Gastroesophageal sphincter (tissue), 4 donors: ENCODE results near the gene CPEB1. TPM values are rescaled to one million over a fixed set of nuclear protein-coding genes. Genes with fewer than 3 reads are reported as not detected.
"Not testable (repeated sequence)": the region's sequence is repeated elsewhere in the genome, so short reads cannot be mapped to it uniquely, and the experiment has no call there.

Experiments used
- ATAC-seq: fragments of 150-250 bp; one replicate; pipeline ENCODE4 v1.9.1; 2016; ENCODE audit warnings: mild to moderate bottlenecking, moderate library complexity
- H3K27ac ChIP-seq, 4 donors: fragments of 200-600 bp; sonication (generic) in 3 of 4; 1 replicate in 3 of 4; 2 replicates in 1 of 4; pipeline ENCODE4 v1.5.1; 2016 to 2019
- H3K27me3 ChIP-seq: fragments of 200-600 bp; sonication (generic); one replicate; pipeline ENCODE4 v1.5.1; 2019
- H3K36me3 ChIP-seq, 2 donors: fragments of 200-600 bp; sonication (generic); one replicate each; pipeline ENCODE4 v1.5.1; 2019; ENCODE audit warnings: control low read depth in 1 of 2
- H3K4me1 ChIP-seq, 3 donors: fragments of 200-600 bp; sonication (generic); 1 replicate in 2 of 3; 2 replicates in 1 of 3; pipeline ENCODE4 v1.5.1; 2016 to 2019; ENCODE audit warnings: control low read depth in 2 of 3
- H3K4me3 ChIP-seq, 2 donors: fragments of 200-600 bp; sonication (generic); one replicate each; pipeline ENCODE4 v1.5.1; 2019; ENCODE audit warnings: mild to moderate bottlenecking in 1 of 2, moderate library complexity in 1 of 2
- H3K9me3 ChIP-seq, 3 donors: fragments of 200-600 bp; sonication (generic); one replicate each; pipeline ENCODE4 v1.5.1; 2017 to 2019; ENCODE audit warnings: control low read depth in 2 of 3
- EP300 ChIP-seq: sonication (generic); formaldehyde crosslinking; IDR thresholded peaks from one replicate; pipeline ENCODE4 v1.6.1; 2017; ENCODE audit warnings: antibody characterized with exemption, mild to moderate bottlenecking
- POLR2A ChIP-seq, 2 donors: fragments of 450-650 bp; IDR thresholded peaks; one replicate each; pipeline ENCODE4 v1.6.1; 2017; ENCODE audit warnings: antibody characterized with exemption in 2 of 2, mild to moderate bottlenecking in 2 of 2, moderate library complexity in 1 of 2
- POLR2AphosphoS5 ChIP-seq: sonication (generic); formaldehyde crosslinking; IDR thresholded peaks from one replicate; pipeline ENCODE4 v1.6.1; 2017; ENCODE audit warnings: antibody characterized with exemption
- WGBS, 2 donors: methylation state at CpG; one replicate each; pipeline ENCODE4 v1.1.5; 2018; ENCODE audit warnings: low coverage in 1 of 2; 5-methylcytosine and 5-hydroxymethylcytosine counted together
- total RNA-seq, 4 donors: library from RNA; depleted of rRNA; stranded (reverse); fragments of >200 nt; gene quantifications; one replicate each; pipeline ENCODE4 v1.1.0, GENCODE V29; 2016
- TF ChIP-seq, protein P1 (sequence below), 4 experiments: fragments of 200-600 bp in 2 of 4; fragments of 450-650 bp in 2 of 4; sonication (generic) in 1 of 4; IDR thresholded peaks; one replicate each; pipeline ENCODE4 v1.5.1; 2017 to 2019; ENCODE audit warnings: antibody characterized with exemption in 4 of 4, mild to moderate bottlenecking in 2 of 4, moderate library complexity in 2 of 4

CPEB1 gene
- total RNA-seq, 4 donors from 2014 or later = 3.2 to 7.8 (median 5.3) TPM

DNA sequence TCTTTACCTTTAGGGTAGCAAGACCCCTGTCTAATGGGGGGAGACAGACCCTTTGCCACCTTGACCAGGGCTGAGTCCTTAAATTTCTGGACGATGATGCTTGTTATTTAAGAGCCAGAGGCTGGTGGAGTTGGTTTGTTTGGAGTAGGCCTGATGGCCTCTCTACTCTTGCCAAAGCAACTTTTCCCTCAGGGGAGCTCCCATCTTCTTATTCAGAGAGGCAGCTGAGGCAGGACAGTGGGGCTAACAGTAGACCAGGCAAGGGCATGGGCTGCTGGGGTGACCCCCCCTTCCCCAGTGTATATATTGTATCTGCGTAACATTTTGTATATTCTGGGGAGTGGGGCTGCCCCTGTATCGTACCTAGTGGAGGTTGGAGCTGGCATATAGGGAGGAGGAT lies 117.2 kb downstream of the CPEB1 start:
- 90% methylated on average over 2 of the region's 3 CpGs; no CpG with 5 or more reads in 1 of the 2 donors for WGBS, 2 donors
- TF ChIP-seq POLR2AphosphoS5 = no peak
- TF ChIP-seq POLR2A (IDR thresholded peaks at IDR 0.05) = no peak
- TF ChIP-seq, protein P1, sequence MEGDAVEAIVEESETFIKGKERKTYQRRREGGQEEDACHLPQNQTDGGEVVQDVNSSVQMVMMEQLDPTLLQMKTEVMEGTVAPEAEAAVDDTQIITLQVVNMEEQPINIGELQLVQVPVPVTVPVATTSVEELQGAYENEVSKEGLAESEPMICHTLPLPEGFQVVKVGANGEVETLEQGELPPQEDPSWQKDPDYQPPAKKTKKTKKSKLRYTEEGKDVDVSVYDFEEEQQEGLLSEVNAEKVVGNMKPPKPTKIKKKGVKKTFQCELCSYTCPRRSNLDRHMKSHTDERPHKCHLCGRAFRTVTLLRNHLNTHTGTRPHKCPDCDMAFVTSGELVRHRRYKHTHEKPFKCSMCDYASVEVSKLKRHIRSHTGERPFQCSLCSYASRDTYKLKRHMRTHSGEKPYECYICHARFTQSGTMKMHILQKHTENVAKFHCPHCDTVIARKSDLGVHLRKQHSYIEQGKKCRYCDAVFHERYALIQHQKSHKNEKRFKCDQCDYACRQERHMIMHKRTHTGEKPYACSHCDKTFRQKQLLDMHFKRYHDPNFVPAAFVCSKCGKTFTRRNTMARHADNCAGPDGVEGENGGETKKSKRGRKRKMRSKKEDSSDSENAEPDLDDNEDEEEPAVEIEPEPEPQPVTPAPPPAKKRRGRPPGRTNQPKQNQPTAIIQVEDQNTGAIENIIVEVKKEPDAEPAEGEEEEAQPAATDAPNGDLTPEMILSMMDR (IDR thresholded peaks at IDR 0.05) = no peak
- no peak for TF ChIP-seq EP300
- H3K27me3 ChIP-seq = no peaks in the 10 kb centered on the region
- peaks cover 0 to 10% (median 0%) of the 10 kb centered on the region in 3 donors for H3K4me1 ChIP-seq
- H3K9me3 ChIP-seq = no peaks in the 10 kb centered on the region
- no peak overlapping the region for H3K27ac ChIP-seq
- ATAC-seq = no peak
- peaks cover 0 to 27% of the 10 kb centered on the region in 2 donors for H3K36me3 ChIP-seq
- no peak overlapping the region for H3K4me3 ChIP-seq

DNA sequence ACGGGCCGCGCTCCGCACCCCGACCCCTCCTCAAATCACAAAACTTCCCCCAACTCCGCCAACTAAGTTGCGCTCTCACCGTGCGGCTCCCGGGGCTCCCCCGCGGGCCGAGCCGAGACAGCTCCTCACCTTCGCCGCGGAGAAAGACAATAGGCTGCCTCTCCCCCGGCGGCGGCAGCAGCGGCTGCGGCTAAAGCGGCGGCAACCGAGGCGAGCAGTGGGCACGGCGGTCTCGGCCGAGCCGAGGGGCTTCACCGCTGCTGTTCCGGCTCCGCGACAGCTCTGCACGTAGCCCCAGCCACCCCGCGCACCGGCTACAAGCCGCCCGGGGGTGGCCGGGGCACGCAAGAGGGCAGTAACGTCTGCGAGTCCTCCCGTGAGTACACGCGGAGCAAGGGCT lies 133.6 kb downstream of the CPEB1 start:
- peak overlapping the region; percentile 16 to 23 for H3K4me3 ChIP-seq
- not testable (repeated sequence) for H3K27me3 ChIP-seq, H3K36me3 ChIP-seq, H3K4me1 ChIP-seq, H3K9me3 ChIP-seq, H3K27ac ChIP-seq, ATAC-seq
- WGBS, 2 donors = no CpG with 5 or more reads among the region's 48 CpGs

- 83 to 90% methylated on average over 2 of the region's 4 CpGs for WGBS, 2 donors
- ATAC-seq = peak; percentile 3
- not testable (repeated sequence) for H3K27ac ChIP-seq, H3K4me1 ChIP-seq, H3K9me3 ChIP-seq, H3K27me3 ChIP-seq, H3K36me3 ChIP-seq, H3K4me3 ChIP-seq
Measured at GRCh38 chr15:82507693-82508092, 139.5 kb downstream of the CPEB1 start.

- H3K36me3 ChIP-seq, H3K4me3 ChIP-seq, H3K9me3 ChIP-seq, H3K27me3 ChIP-seq, H3K27ac ChIP-seq, H3K4me1 ChIP-seq: not testable (repeated sequence)
- 75% methylated on average over 1 of the region's 1 CpG; no CpG with 5 or more reads in 1 of the 2 donors for WGBS, 2 donors
- ATAC-seq = peak; percentile 22
Measured at GRCh38 chr15:82507087-82507486, 140.1 kb downstream of the CPEB1 start.

- ATAC-seq, H3K36me3 ChIP-seq, H3K4me3 ChIP-seq, H3K27ac ChIP-seq, H3K27me3 ChIP-seq, H3K9me3 ChIP-seq, H3K4me1 ChIP-seq: not testable (repeated sequence)
- no CpG with 5 or more reads among the region's 3 CpGs for whole genome bisulfite sequencing, 2 donors
Measured at GRCh38 chr15:82505842-82506241, 141.3 kb downstream of the CPEB1 start.

GRCh38 chr15:82504074-82504473 lies 143.1 kb downstream of the CPEB1 start:
- H3K4me1 ChIP-seq, H3K27ac ChIP-seq, ATAC-seq, H3K27me3 ChIP-seq, H3K9me3 ChIP-seq, H3K36me3 ChIP-seq, H3K4me3 ChIP-seq: not testable (repeated sequence)
- WGBS, 2 donors = 60 to 67% methylated on average over 1 of the region's 3 CpGs

DNA sequence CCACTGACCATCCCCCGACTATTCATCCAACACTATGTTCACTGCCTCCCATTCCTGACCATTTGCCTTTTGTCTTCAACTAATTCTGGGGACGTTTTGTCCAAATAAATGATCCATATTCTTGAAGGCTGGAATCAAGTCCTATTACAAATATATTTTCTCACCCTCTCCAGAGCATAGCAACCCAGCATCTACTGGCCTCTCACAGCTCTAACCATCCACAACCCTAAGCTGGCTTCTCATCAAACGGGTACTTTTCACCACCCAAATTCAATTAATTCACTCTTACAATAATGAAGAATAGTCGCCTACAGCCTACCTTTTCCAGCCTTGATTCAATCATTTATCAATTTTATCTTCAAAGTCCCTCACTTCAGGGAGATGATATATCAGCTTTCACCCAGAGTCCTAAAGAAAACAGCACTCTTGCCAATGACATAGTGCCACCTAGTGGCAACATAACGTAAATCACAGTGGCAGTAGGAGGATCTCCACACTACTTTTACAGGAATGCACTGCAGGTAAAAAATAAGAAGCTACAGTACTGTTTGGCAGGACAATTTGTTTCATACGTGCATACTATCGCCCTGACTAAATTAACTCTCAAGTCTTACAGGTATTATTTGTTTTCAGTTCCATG lies 144.3 kb downstream of the CPEB1 start:
- not testable (repeated sequence) for H3K27ac ChIP-seq, H3K4me1 ChIP-seq, H3K4me3 ChIP-seq, H3K9me3 ChIP-seq, ATAC-seq, H3K27me3 ChIP-seq, H3K36me3 ChIP-seq
- 47 to 50% methylated on average over 2 of the region's 7 CpGs for WGBS, 2 donors

- 61 to 80% methylated on average over 2 to 4 of the region's 4 CpGs for WGBS, 2 donors
- H3K9me3 ChIP-seq, H3K4me3 ChIP-seq, H3K36me3 ChIP-seq, H3K27me3 ChIP-seq, H3K27ac ChIP-seq, ATAC-seq, H3K4me1 ChIP-seq: not testable (repeated sequence)
Measured at GRCh38 chr15:82500772-82501171, 146.4 kb downstream of the CPEB1 start.

DNA sequence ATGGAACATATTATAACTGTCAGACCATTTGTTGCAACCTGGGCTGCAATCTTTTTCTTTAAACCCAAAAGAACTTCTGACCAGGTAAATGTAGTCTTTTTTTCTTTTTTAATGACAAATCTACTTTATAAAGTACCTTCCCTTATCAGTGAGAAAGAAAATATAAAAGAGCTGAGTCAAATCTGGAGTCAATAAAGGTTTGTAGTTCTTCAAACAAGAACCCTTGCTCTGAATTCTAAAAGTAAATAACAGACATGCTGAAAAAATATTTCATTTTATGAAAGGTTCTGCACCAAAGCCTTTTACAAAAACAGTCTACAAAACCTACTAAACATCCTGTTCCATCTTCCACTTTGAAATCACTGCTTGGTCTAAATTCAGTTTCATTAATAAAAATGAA lies 149.2 kb downstream of the CPEB1 start:
- not testable (repeated sequence) for H3K27ac ChIP-seq, H3K4me3 ChIP-seq, H3K27me3 ChIP-seq, ATAC-seq, H3K4me1 ChIP-seq, H3K36me3 ChIP-seq, H3K9me3 ChIP-seq

Other genes with a start within 250 kb of the CPEB1 start
- gene GOLGA6L9, start 217.5 kb downstream of the CPEB1 start, total RNA-seq = 1 to 10 TPM; 1.4 to 6.7 (median 2.6) TPM
- 1,000 to 10,000 TPM in 3 of 4 donors, 100 to 1,000 TPM in 1; 845 to 2,591 (median 2,334) TPM for gene RPS17, start 106.9 kb downstream of the CPEB1 start, total RNA-seq
- gene AP3B2, start 62.5 kb upstream of the CPEB1 start, total RNA-seq = 1 to 10 TPM; 1.6 to 2.6 (median 2.0) TPM
- not detected for gene FSD2, start 158.7 kb upstream of the CPEB1 start, total RNA-seq
- gene WHAMM, start 162.3 kb upstream of the CPEB1 start, total RNA-seq = 10 to 100 TPM in 3 of 4 donors, 1 to 10 TPM in 1; 9.2 to 16.0 (median 11.5) TPM